DMS153 treated with DMSO at 0.1 percent for 48 hours (cell line): ENCODE data around the gene ZNF48.
"Not testable (repeated sequence)": the region's sequence is repeated elsewhere in the genome, so short reads cannot be mapped to it uniquely, and the experiment has no call there.

Source experiments
- DNase-seq: peaks from one replicate; lab custom pipeline; 2025; ENCODE audit not compliant: unreplicated experiment; lab: John Stamatoyannopoulos, UW

Gene ZNF48

DNA sequence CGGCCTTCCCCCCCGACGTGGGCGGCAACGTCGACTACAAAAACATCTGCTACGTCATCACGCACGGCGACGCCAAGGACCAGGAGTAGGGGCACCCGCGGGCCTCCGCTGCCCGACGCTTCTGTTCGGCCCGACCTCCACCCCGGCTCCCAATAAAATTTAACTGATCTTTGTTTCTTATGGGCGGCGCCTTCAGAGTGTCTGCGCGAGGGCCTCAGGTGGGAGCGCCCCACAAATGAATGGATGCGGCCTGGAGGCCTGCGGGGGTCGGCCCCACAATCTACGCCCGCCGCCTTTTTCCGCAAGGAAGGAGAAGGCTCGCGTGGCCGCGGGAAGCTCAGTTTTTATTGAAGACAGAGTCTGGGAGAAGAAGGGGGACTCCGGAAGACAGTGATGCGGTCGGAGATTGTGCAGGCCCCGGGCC, 17.4 kb upstream of the ZNF48 start:
- DNase-seq: peak; percentile 73

DNA sequence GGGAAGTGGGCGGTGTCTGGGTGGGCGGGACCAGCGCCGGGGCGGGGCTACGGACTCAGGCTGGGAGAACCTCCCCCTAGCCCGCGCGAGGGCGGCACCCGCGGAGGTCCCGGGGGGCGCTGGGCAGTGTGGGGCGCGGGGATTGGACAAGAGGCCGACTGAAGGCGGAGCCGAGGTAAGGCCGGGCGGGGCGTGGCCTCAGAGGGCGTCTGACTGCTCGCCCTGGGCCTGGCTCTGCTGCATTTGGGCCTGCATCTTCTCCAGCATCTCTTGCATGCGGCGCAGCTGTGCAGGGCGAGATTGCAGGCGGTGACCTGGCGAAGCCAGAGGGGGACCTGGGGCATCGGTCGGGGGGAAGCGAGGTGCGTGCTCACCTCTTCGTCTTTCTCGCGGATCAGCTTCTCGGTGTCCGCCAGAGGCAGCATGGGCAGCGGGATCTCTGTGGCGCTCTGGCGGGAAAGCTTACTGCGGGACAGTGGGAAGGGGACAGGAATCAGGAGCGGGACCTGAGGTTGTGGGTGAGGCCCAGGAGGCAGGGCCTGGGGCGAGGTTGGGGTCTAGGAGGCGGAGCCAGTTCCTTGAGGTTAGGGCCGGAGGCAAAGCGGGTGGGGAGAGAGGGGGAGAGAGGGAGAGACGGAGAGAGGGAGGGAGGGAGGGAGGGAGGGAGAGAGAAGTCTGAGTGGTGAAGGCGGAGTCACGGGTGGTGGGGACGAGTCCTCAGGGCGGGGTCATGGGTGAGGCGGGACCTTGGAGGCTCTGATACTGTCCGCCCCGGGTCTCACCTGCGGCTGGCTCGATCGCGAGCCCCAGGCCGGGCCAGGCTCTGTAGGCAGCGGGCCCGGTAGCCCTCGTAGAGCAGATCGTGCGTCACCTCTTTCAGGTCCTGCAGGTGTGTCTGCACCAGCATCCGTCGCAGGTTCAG, 16.7 kb upstream of the ZNF48 start:
- peak; percentile 84 for DNase-seq

DNA sequence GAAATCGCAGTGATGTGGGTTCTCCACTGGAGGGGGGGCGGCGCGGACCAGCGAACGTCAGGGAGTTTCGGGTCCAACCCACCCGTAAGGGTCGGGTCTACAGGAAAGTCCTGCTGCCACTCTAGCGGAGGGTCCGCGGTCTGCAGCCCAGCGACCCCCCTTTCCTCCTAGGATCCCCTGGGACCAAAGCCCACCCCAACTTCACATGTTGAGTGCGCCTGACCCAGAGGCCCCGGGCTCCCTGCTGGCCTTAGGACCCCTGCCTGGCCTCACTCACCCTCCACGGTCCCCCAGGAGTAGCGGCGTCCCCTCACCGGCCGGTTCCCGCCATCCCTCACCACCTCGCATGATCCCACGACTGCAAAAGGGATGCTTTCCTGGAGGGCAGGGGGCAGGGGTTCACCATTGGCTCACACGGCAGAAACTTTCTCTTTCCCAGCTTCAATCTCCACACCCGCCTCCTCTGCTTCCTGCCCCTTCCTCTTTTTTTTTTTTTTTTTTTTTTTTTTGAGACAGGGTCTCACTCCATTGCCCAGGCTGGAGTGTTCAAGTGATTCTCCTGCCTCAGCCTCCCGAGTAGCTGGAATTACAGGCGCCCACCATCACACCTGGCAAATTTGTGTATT, 15.9 kb upstream of the ZNF48 start:
- no peak for DNase-seq

DNA sequence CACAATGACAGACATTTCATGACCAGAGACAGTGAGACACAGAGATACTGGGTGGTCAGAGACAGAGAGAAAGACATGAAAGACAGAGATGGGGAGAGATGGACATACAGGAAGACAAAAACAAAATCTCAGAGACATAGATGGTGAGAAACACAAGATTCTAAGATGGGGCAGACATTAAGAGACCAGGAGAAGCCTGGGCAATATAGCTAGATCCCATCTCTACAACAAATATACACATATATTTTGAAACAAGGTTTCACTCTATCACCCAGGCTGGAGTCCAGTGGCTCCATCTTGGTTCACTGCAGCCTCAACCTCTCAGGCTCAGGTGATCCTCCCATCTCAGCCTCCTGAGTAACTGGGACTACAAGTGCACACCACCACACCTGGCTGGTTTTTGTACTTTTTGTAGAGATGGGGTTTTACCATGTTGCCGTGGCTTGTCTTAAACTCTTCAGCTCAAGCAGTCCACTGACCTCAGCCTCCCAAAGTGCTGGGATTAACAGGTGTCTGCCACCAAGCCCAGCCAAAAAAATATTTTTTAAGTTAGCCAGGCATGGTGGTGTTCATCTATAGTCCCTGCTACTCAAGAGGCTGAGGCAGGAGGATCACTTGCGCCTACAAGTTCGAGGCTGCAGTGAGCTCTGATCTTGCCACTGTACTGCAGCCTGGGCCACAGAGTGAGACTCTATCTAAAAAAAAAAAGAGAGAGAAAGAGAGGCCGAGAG, 15.0 kb upstream of the ZNF48 start:
- DNase-seq: no peak

DNA sequence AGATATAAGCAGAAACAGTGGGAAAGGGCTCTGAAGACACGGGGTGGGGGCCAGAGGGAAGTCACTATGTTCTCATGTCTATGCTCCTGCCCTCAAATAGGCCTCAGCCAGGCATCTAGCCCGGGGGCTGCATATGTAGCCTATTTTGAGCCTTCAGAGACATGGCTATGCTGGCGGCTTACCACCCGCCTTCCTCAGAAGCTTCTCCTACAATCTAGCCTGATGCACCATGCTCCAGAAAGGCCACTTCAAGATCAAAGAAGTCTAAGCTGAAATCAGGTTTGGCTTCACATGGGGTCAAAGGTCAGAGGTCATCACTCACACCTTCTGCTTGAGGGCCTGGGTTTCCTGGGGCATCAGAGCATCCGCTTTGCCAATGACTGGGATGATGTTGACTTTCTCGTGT, 14.4 kb upstream of the ZNF48 start:
- DNase-seq: no peak

DNA sequence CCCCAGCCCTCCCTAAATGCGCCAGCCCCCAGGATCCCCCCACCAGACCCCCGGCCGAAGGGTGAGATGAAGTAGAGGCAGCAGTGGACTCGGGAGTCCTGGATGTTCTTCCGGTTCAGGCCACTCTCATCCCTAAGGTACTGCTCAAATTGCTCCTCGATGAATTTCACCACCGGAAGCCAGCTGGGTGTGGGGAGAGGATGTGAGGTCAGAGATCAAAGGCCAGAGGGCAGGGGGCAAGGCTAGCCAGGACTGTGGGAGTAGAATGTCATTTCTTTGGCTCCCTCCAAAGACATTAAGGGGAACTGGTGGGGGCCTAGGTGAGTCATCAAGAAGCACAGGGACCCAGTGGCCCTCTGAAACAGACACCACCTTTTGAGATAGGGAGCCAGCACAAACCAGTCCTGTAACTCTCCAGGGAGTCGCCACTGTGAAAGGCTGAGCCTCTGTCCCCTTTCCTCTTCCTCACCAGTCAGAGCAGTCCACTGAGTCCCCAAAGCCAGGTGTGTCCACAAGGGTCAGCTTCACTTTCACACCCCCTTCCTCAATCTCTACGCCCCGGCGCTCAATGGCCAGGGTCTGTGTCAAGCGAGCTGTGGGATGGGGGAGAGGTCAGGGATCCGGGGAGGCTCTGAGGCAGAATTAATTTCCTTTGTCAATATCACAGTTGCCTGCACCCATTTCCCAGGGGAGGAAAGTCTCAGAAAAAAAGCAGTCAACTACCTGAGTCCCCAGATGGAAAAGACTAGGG, 13.8 kb upstream of the ZNF48 start:
- DNase-seq: no peak

DNA sequence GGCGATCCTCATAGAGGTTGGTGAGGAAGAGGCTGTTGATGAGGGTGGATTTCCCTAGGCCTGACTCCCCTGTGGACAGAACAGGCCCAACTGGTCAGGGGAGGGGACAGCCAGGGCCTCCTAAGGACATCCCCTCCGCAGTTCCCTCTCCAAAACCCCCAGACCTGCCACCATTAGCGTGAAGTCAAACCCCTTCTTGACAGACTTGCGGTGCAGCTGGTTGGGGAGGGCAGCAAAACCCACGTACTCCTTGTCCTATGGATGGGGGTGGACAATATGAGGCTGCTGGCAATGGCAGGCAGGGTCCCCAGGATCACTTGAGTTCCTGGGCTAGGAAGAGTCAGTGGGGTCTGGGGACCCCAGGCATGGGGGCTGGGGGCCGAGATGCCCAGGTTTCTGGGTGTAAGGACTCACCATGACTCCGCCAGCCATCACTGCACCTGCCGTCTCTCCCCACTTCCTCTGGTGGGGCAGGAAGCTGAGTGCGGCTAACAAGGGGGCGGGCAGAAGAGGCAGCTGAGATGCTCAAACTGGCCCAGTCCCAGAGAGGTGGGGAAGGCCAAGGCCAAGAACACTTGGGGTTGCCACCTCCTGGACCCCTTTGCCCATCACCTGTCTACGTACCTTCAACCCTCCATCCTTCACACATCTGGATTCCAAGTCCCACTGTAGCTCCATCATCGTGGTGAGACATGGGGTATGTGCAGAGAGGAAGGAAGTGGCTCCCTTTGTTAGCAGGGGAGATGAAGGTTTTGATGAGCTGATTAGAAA, 12.9 kb upstream of the ZNF48 start, which contains the start of gene SEPTIN1:
Gene SEPTIN1 (minus strand): TSS at position 451 of the 771 bp plus-strand sequence. CDS start 19 bp downstream, at position 432.
- no peak for DNase-seq

DNA sequence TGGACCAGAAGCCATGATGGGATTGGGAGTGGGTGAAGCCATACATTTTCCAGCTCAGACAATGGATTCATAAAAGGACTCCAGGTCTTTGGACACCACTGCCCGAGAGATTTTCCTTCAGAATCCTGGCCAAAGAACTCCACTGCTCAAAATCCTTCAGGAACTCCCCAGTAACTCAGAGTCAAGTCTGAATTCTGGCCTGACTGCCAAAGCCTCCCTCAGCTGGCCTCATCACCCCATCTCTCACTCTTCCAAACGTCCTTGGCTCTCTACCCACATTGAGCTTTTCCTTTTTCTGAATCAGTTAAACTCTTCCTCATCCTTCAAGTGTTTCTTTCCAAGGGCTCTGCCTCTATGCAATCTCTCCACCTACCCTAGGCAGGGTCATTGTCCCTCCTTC, 11.7 kb upstream of the ZNF48 start:
- DNase-seq: no peak

DNA sequence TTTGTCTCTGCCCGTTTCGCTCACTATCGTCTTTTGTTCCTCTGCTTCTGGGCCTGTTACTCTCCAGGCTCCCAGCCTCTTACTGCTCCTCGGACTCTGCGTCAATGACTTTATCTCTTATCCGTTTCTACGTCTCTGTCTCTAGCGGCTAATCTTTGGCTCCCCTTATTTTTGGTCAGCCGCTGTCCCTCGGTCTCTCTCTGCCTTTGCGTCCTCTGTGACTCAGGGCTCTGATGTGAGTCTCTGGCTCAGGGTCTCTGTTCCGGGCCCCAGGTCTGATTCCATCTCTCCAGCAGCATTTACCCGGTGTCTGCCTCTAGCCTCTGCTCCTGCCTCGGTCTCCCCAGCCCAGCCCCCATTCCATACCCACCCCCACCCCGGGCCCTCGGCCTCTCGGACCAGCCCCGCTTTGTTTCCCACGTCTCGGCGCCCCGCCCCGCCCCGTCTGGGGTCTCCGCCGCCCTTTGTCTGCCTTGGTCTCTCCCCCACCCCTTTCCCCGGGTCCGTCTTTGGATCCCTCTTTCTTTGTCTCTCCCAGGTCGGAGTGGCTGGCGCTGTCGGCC, 547 bp upstream of the ZNF48 start:
- no peak for DNase-seq

DNA sequence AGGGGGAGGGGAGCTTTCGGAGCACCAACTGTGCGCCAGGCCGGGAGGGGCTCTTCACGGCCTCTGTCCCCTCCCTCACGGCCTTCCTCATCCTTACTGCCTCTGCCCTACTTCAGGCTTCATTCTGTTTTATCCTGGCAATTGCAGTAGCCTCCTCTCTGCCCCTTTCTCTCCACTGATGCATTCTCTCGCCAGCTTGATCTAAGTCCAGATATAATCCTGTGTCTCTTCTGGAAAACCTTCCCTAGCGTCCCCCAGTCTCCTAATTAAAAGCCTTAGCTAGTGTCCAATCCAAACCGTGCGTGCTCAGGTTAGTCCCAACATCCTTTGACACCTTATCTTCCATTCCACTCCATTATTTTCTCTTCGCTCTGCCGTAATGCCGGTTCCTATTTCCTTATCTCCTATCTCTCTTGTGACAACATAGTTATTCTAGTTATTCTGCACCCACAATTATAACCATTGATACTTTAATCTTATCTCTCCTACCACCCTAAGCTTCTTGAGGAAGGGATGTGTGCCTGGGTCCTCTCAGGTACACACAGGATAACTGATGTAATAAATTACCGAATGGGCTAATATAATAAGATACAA, 869 bp downstream of the ZNF48 start:
- no peak for DNase-seq

DNA sequence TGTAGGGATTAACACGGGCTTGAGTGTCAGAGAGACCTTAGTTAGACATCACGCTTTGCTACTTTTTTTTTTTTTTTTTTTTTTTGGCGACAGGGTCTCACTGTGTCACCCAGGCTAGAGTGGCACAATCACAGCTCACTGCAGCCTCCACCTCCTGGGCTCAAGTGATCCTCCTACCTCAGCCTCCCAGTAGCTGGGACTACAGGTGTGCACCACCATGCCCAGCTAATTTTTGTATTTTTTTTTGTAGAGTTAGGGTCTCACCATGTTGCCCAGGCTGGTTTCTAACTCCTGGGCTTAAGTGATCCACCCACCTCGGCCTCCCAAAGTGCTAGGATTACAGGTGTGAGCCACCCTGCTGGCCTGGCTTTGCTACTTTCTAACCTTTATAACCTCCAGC, 1.4 kb downstream of the ZNF48 start:
- DNase-seq: not testable (repeated sequence)

DNA sequence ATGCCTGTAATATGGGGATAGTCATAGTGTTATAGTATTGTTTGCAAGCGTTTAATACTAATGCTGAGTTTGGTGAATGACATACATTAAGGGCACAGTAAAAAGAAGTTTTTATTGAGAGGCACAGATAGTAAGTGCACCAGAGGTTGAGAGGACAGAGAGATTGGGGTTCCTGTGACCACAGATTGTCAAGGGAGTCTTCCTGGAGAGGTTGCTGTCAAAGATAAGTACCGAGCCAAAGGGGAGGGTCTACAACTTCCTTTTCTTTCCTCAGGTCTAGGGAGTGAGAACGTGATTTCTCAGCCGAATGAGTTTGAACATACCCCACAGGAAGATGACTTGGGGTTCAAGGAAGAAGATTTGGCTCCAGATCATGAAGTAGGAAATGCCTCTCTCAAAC, 1.8 kb downstream of the ZNF48 start:
- no peak for DNase-seq

DNA sequence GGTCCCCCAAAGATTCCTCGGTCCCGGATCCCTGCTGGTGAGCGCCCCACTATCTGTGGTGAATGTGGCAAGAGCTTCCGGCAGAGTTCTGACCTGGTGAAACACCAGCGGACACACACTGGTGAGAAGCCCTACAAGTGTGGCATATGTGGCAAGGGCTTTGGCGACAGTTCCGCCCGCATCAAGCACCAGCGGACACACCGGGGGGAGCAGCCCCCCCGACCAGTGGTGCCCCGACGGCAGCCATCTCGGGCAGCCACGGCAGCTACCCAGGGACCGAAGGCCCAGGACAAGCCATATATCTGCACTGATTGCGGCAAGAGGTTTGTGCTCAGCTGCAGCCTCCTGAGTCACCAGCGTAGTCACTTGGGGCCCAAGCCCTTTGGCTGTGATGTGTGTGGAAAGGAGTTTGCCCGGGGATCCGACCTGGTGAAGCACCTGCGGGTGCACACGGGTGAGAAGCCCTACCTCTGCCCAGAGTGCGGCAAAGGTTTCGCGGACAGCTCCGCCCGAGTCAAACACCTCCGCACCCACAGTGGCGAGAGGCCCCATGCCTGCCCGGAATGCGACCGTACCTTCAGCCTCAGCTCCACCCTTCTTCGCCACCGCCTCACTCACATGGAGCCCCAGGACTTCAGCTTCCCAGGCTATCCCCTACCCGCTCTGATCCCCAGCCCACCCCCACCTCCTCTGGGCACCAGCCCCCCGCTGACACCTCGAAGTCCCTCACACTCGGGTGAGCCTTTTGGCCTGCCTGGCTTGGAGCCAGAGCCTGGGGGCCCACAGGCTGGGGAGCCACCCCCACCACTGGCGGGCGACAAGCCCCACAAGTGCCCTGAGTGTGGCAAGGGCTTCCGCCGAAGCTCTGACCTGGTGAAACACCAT, 2.8 kb downstream of the ZNF48 start:
- no peak for DNase-seq

DNA sequence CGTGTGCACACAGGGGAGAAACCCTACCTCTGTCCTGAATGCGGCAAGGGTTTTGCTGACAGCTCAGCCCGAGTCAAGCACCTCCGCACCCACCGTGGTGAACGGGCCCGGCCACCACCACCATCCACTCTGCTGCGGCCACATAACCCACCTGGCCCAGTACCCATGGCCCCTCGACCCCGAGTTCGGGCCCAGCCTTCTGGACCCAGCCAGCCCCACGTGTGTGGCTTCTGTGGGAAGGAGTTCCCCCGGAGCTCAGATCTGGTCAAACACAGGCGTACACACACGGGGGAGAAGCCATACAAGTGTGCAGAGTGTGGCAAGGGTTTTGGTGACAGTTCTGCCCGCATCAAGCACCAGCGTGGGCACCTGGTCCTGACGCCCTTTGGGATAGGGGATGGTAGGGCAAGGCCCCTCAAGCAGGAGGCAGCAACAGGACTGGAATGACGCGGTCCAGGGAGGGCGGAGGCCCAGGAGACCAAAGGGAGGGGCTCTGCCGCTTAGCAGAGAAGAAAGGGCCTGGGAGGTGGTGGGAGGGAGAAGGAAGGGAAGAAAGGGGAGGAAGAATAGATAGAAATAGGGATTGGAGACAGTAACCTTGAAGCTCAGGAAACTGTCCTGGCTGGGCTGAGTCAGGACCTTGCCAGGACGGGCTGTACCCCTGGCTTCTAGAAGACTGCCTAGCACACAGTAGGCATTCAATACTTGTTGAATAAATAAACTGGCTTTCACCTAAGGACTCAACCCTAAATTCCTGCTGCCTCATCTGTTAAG, 3.6 kb downstream of the ZNF48 start:
- no peak for DNase-seq

DNA sequence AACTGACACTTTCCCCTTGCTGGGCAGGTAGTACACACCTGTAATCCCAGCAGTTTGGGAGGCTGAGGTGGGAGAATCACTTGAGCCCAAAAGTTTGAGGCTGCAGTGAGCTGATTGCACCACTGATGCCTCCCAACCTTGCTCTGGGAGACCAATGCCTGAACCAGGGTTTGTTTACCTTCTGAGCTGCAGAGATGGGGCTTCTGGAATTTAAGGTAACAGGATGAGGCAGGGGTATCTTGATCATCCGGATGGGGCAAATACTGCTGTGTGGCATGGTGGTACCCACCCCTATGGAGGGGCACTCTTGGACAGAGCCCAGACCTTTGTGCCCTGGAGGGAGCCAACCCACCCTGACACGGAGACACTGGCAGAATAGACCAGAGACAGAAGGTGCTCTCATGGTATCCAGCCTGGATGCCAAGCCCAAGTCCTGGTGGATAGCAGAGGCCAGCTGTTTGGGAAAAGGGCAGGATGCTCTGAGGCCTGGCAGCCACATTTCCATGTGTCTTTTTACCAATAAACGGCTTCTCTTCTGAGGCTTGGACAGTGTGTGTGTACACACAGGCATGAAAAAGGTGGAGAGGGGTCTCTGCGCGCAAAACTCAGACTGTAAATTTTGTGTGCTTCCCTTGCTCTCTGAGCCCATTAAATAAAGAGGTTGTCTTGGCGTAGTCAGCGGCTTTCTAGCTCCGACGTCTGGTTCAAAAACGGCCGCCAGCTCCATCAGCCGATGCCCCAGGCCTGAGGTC, 4.4 kb downstream of the ZNF48 start:
- DNase-seq: no peak

DNA sequence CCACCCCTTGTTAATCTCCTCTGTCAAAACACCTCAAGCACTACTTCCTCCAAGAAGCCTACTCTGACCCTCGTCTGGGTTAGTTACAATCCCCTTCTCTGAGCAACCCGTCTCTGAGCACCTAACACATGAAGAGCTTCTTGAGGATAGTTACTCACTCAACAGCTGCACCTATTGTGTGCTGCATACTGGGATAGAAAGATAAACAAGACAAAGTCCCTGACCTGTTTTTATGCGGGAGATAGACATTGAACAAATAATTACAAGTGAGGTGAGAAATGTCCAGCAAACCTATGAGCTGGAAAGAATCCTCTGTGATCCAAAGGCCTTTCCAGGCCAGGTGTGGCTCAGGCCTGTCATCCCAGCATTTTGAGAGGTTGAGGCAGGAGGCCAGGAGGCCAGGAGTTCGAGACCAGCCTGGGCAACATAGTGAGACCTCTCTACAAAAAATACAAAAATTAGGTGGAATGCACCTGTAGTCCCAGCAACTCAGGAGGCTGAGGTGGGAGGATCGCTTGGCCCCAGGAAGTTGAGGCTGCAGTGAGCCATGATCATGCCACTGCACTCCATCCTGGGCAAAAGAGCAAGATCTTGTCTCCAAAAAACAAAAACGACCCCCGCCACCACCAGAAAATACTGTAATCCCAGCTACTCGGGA, 6.7 kb downstream of the ZNF48 start:
- no peak for DNase-seq

DNA sequence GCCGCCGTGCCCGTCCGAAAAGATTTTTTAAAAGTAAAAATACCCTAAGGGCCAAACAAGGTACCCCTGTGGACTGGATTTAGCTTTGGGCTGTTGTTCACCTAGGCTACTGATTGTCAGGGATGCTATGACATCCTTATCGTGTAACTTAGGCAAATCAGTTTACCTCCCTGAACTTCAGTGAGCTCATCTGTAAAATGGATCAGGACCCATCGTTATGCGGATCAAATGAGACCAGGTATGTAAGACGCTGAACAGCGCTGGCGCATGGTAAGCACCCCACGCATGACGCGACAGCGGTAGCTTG, 11.5 kb downstream of the ZNF48 start:
- no peak for DNase-seq
